ENCODE results near the gene MKNK1. TPM values are rescaled to one million over a fixed set of nuclear protein-coding genes. Genes with fewer than 3 reads are reported as not detected.

Gene MKNK1
- total RNA-seq, 1 donor = 25.4 TPM

DNA sequence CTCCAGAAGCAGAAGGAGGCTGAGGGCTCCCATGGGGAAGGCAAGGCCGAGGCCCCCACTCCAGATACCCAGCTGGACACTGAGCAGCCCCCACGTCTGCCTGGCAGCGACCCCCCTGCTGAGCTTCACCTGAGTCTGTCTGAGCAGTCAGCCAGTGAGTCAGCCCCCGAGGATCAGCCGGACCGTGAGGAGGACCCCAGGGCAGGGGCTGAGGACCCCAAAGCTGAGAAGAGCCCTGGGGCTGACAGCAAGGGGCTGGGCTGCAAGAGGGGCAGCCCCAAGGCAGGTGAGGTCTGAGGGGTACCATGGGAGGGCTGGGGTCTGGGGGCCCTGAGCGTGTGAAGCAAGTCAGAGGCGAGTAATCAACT, 93.1 kb downstream of the MKNK1 start:
- no peak overlapping the region for H3K4me3 ChIP-seq (ENCODE audit: low read length)

DNA sequence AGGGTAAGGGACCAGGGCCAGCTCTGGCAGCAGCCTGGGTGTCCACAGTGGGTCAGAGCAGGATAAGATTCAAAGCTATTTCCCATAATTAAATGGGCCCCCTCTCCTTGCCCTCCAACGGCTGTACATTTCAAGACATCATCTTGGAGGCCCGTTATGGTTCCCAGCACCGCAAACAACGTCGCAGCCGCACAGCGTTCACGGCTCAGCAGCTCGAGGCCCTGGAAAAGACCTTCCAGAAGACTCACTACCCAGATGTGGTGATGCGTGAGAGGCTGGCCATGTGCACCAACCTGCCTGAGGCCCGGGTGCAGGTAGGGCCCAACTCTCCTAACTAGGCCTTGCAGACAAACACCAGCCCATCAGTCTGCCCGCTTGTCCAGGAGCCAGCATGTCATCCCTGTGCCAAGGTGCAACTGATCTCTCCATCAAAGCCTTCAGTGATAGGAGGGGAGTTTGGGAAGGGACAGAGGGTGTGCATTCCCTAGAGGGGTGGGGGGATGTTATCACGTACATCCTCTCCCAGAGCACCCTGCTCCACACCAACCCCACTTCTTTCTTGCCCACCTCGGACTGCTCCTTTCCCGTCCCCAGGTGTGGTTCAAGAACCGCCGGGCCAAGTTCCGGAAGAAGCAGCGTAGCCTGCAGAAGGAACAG, 93.6 kb downstream of the MKNK1 start:
- Histone ChIP-seq H3K4me3 (ENCODE audit: low read length) (no peak overlapping the region), H3K4me1 (ENCODE audit: insufficient read depth, low read length) (no peaks in the 10 kb centered on the region), H3K9me3 (ENCODE audit: low read depth, low read length) (no peaks in the 10 kb centered on the region)

More for the DNA sequence above, 93.1 kb downstream of the MKNK1 start:
- Histone ChIP-seq H3K4me1 (ENCODE audit: insufficient read depth, low read length) (no peaks in the 10 kb centered on the region), H3K9me3 (ENCODE audit: low read depth, low read length) (no peaks in the 10 kb centered on the region), H3K27me3 (ENCODE audit: insufficient read depth, low read length) (no peaks in the 10 kb centered on the region)

DNA sequence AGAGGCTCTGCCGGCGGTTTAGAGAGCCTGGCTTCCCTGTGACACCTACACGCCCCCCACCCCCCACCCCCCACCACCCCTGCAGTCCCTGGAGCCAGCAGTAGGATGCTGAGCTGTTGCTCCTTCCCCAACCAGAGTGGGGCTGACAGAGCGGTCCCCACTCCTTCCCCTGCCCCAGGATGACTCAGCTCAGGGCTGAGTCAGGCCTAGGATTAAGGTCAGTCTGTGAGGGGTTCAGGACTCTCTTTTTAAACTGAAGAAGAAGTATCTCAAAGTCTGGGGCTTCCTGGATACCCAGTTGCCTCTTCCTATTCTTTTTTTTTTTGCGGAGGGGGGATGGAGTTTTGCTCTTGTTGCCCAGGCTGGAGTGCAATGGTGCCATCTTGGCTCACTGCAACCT, 95.3 kb downstream of the MKNK1 start:
- H3K4me1 ChIP-seq (ENCODE audit: insufficient read depth, low read length) = no peaks in the 10 kb centered on the region
- H3K9me3 ChIP-seq (ENCODE audit: low read depth, low read length) = no peaks in the 10 kb centered on the region
- no peaks in the 10 kb centered on the region for H3K27me3 ChIP-seq (ENCODE audit: insufficient read depth, low read length)
- no peak overlapping the region for H3K4me3 ChIP-seq (ENCODE audit: low read length)

More for the DNA sequence above, 93.6 kb downstream of the MKNK1 start:
- no peaks in the 10 kb centered on the region for H3K27me3 ChIP-seq (ENCODE audit: insufficient read depth, low read length)

Other genes with a start within 250 kb of the MKNK1 start
- gene FAAH, start 210.0 kb downstream of the MKNK1 start, total RNA-seq = 6.2 TPM
- not detected for gene DMBX1, start 114.4 kb downstream of the MKNK1 start, total RNA-seq
- 0.10 TPM for gene KNCN, start 52.6 kb downstream of the MKNK1 start, total RNA-seq
- gene MOB3C, start 12.5 kb upstream of the MKNK1 start, total RNA-seq = 7.2 TPM
- gene ATPAF1, start 64.1 kb upstream of the MKNK1 start, total RNA-seq = 14.9 TPM
- not detected for gene TEX38, start 67.6 kb upstream of the MKNK1 start, total RNA-seq
- 76.0 TPM for gene EFCAB14, start 114.8 kb upstream of the MKNK1 start, total RNA-seq
- not detected for gene CYP4B1, start 194.8 kb upstream of the MKNK1 start, total RNA-seq

Data from mononuclear cell (primary cell).